D721Med (cell line): ENCODE data around the gene AP1M1.
A peak's percentile ranks its signal among the peaks of the same experiment; 100 is the strongest.

Experiments
- DNase-seq: peaks from one replicate; pipeline ENCODE4 v3.0.0; 2011; ENCODE audit warnings: low spot score; ENCODE audit not compliant: insufficient read length
- FAIRE-seq: peaks from 2 replicates; lab custom pipeline; 2011; peaks lifted over from hg19 to GRCh38; lab: Jason Lieb, UNC
- TF ChIP-seq, protein P1 (sequence below): IDR thresholded peaks from 2 replicates; pipeline ENCODE4 v1.5.1; 2012; ENCODE audit warnings: mild to moderate bottlenecking, control low read depth; ENCODE audit not compliant: insufficient read depth; ENCODE audit errors: missing control alignments

AP1M1 gene

DNA sequence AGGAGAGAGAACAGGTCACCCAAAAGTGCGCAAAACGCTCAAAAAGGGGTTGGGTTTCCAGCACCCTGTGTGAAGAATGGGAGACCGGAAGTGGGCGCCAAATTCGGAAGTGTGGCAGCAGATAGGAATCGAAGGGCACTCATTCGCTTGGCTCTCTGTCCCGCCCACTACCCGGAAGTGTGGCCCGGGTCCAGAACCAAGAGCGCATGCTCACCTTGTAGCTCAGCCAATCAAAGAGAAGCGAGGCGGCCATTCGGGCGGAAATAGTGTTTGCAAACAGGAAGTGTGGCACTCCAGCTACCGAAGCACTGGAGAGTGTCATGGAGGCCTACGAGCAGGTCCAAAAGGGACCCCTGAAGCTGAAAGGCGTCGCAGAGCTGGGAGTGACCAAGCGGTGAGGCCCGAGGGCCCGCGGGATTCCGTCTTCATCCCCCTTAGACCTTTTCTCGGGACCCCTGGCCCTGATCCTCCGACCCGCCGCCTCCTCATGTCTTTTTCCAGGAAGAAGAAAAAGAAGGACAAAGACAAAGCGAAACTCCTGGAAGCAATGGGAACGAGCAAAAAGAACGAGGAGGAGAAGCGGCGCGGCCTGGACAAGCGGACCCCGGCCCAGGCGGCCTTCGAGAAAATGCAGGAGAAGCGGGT, 12.5 kb upstream of the AP1M1 start, which contains the start of gene FAM32A:
Gene FAM32A (plus strand): TSS at position 288 of the 645 bp plus-strand sequence. CDS start 33 bp downstream, at position 321.
- no peak for FAIRE-seq
- TF ChIP-seq, protein P1, sequence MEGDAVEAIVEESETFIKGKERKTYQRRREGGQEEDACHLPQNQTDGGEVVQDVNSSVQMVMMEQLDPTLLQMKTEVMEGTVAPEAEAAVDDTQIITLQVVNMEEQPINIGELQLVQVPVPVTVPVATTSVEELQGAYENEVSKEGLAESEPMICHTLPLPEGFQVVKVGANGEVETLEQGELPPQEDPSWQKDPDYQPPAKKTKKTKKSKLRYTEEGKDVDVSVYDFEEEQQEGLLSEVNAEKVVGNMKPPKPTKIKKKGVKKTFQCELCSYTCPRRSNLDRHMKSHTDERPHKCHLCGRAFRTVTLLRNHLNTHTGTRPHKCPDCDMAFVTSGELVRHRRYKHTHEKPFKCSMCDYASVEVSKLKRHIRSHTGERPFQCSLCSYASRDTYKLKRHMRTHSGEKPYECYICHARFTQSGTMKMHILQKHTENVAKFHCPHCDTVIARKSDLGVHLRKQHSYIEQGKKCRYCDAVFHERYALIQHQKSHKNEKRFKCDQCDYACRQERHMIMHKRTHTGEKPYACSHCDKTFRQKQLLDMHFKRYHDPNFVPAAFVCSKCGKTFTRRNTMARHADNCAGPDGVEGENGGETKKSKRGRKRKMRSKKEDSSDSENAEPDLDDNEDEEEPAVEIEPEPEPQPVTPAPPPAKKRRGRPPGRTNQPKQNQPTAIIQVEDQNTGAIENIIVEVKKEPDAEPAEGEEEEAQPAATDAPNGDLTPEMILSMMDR = no peak
- DNase-seq = peak; percentile 100

- TF ChIP-seq, protein P1 = peak; percentile 33
- FAIRE-seq (no peak), DNase-seq (no peak)
Measured at GRCh38 chr19:16185768-16186123, 12.0 kb upstream of the AP1M1 start.

DNA sequence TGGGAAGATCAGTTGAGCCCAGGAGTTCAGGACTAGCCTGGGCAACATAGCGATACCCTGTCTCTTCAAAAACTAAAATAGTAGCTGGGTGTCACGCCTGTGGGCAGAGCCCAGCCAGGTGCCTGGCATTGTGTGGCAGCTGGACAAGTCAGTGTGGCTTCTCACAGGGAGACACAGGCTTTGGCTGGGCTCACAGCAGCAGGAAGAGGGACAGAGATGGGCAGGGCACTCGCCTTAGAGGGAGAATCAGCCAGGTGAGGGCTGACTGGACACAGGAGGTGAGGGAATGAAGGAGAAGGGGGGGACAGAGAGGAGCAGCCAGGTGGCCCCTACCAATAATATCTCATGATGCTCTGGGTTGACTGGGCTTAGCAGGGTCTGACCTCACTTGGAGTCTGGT, 9.2 kb upstream of the AP1M1 start:
- TF ChIP-seq, protein P1 = no peak
- FAIRE-seq = no peak

GRCh38 chr19:16190198-16190597, 7.5 kb upstream of the AP1M1 start:
- TF ChIP-seq, protein P1 = no peak
- no peak for DNase-seq
- no peak for FAIRE-seq

More for the DNA sequence above, 9.2 kb upstream of the AP1M1 start:
- DNase-seq = no peak

DNA sequence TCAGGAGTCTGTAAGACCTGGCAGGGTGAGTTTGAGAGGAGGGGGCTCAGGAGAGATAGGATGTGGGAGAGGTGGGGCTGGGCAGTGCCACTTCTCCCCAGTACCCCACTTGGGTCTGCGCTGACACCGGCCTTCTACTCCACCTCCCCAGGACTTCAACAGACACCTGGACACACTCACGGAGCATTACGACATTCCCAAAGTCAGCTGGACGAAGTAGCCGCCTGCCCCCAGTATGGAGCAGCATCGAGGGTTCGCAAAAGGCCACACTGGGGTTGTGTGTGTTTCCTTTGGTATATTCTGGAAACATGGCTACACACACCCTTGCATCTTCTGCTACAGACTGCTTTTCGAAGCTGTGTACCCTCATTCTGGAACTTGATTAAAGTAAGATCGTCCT, 7.0 kb upstream of the AP1M1 start:
- no peak for FAIRE-seq
- no peak for DNase-seq
- TF ChIP-seq, protein P1 = no peak

GRCh38 chr19:16191216-16191908, 6.3 kb upstream of the AP1M1 start:
- FAIRE-seq (no peak), DNase-seq (no peak)
- TF ChIP-seq, protein P1 = no peak

DNA sequence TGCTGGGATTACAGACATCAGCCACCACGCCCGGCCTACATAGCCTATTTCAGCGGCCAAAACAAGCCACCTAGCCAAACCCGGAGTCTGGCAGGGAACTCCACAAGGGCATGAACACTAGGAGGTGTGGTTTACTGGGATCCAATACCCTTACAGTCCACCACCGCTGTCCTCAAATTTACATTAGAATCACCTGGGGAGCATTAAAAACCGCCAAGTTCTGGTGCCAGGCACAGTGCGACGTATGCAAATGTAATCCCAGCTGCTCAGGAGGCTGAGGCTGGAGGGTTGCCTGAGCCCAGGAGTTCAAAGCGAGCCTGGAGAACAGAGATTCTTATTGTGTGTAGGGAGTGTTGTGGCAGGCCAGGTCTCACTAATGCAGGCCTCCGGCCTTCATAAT, 4.2 kb upstream of the AP1M1 start:
- DNase-seq (no peak), FAIRE-seq (no peak)
- TF ChIP-seq, protein P1 = no peak
